Stimulated activated CD8-positive, alpha-beta memory T cell treated with anti-CD3 and anti-CD28 coated beads, Interleukin-2, amount 100 ng/mL, for 48 hours (primary cell): ENCODE data around the gene KCNAB1.
A peak's percentile ranks its signal among the peaks of the same experiment; 100 is the strongest.
"Not testable (repeated sequence)": the region's sequence is repeated elsewhere in the genome, so short reads cannot be mapped to it uniquely, and the experiment has no call there.

Experiments used
- DNase-seq, 2 donors: peaks; one replicate each; pipeline ENCODE4 v3.0.0-alpha.2; 2020; ENCODE audit warnings: low read depth in 2 of 2

KCNAB1 gene

DNA sequence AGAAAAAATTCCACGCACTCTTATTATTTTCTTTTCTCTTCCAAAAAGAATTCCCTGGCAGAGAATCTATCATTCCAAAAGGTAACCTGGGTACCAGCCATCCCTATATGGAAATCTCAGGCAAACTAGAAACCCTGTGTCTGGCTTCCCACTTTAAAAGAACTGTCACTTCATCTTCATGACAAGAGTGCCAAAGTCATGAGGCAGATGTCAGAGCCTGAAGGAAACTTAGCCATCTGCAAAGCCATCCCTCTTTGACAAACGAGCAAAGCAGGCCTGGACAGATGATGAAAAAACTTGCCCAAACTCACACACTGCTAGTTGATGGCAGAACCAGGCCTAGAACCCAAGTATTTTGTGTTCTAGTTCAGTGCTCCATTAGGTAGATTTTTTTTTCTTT, 418.7 kb downstream of the KCNAB1 start:
- DNase-seq = no peak

- DNase-seq = no peak
Observed at GRCh38 chr3:156539802-156540201, 419.4 kb downstream of the KCNAB1 start.

GRCh38 chr3:156542101-156543042, 422.0 kb downstream of the KCNAB1 start:
- DNase-seq = no peak

- no peak for DNase-seq
Observed at GRCh38 chr3:156543043-156543555, 422.7 kb downstream of the KCNAB1 start.

GRCh38 chr3:156547637-156548036, 427.3 kb downstream of the KCNAB1 start:
- no peak for DNase-seq

- DNase-seq = no peak
Observed at GRCh38 chr3:156548041-156548687, 427.8 kb downstream of the KCNAB1 start.

GRCh38 chr3:156548902-156549301, 428.5 kb downstream of the KCNAB1 start:
- DNase-seq = no peak

DNA sequence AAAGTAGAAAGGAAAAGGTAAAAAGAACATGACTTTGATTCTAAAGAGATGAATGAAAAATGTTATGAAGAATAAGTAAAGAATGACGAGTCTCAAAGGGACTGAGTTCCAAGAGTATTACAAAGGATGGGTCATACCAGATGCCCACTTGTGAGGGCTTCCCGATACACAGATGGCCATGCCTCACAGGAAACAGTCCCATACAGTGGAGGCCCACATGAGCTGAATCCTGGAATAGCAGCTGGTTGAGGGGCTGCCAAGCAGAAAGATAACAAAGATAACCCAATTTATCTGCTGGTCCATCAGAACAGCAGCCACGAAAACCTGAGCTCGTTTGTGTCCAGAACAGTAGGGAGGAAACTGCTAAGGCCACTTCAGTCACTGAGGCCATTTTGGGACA, 430.9 kb downstream of the KCNAB1 start:
- no peak for DNase-seq

GRCh38 chr3:156551746-156552145, 431.4 kb downstream of the KCNAB1 start:
- DNase-seq = no peak

GRCh38 chr3:156552973-156553372, 432.6 kb downstream of the KCNAB1 start:
- DNase-seq = no peak

GRCh38 chr3:156553705-156554356, 433.5 kb downstream of the KCNAB1 start:
- no peak for DNase-seq

DNA sequence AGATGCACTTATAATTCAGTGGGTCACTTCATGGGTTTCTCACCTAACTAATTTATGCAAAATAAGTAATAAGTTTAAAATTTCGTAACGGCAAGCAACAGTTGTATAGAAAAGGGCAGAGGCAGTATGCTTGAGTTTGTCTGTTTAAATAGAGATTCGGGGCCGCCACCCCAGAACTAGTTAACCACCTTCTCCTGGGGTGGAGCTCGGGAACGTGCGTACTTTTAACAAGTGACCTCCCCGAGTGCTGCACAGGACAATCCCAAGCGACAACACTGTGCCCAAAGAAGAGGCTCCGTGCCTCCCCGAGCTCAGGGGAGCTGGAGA, 434.1 kb downstream of the KCNAB1 start:
- no peak for DNase-seq

DNA sequence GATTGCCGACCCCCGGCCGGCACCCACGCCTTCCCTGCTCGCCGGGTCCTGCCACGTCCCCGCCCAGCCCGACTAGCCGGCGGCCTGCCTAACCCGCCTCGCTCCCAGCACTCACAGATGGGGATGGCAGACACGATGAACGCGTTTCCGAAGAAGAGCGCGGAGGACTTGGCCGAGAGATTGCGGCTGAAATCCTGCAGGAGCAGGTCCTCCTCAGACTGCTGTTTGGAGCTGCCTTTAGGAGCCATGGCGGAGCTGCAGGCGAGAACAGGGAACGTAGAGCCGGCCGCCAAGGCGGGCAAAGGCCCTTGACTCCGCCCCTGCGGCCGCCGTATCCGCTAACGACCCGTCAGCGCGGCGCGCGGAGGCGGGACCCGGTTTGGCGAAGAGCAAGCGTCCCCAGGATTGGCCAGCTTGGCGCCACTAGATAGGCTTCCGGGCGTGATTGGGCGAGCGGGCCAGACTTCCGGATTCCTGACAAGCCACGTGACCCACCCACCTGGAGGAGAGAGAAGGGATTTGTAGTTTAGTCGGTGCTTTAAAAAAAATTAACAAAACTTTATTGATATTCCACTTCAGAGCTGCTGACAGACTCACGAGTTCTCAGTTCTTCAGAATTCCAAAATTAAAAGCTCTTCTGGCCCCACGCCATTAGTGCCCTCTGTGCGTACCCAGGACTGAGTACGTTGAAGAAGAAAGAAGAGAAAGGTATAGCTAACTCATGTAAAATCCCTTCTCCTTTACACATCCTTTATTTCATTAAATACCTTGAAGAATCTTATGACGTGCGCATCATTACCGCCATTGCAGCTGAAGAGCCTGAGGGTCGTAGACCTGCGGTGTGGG, 434.7 kb downstream of the KCNAB1 start, which contains the start of gene SSR3:
SSR3 (minus strand) TSS at position 276 of the 846 bp plus-strand sequence; CDS start at position 248, 28 bp downstream.
- peak; percentile 98 for DNase-seq

- no peak for DNase-seq
Observed at GRCh38 chr3:156558389-156558788, 438.0 kb downstream of the KCNAB1 start.

- no peak for DNase-seq
Observed at GRCh38 chr3:156559321-156559720, 438.9 kb downstream of the KCNAB1 start.

DNA sequence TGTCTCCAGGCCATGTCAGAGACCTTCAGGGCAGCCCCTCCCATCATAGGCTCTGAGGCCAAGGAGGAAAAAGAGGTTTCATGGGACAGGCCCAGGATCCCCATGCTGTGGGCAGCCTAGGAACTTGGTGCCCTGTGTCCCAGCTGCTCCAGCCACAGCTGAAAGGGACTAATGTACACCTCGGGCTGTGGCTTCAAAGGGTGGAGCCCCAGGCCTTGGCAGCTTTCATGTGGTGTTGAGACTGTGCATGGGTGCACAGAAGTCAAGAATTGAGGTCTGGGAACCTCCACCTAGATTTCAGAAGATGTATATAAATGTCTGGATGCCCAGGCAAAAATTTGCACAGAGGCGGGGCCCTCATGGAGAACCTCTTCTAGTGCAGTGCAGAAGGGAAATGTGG, 441.2 kb downstream of the KCNAB1 start:
- DNase-seq = no peak

- DNase-seq = not testable (repeated sequence)
Observed at GRCh38 chr3:156562486-156562885, 442.1 kb downstream of the KCNAB1 start.

DNA sequence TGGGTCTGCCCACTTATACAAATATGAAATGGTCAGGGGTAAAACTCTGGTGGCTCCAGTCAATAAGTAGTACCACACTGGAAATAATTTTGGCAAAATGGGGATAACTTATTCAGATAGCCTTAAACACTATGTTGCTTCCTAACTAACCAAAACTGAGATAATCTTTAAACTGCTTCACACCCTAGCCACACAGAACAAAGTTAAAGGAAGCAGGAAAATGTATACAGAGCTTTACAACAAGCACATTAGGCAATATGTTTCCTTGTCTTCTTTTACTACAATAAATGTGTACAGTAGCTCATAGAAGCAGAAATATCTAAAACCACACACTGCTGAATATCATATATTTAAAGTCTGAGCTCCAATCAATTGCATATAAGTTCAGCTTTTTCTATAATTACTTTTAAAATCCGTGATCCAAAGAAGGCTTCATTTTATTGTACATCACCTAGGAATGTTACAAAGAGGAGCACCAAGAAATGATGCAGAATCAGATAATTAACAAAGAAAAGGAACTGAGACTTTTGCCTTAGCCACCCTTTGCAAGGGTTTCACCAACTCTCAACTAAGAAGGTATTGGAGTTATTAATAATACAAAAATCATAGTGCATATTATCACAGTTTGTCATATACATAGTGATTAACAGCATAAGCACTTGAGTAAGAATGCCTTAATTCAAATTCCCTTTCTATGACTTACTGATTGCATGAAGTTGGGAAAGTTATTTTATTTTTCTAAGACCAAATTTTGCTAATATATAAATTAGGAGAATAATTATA, 443.7 kb downstream of the KCNAB1 start:
- no peak for DNase-seq

- DNase-seq = not testable (repeated sequence)
Observed at GRCh38 chr3:156569016-156569415, 448.6 kb downstream of the KCNAB1 start.

DNA sequence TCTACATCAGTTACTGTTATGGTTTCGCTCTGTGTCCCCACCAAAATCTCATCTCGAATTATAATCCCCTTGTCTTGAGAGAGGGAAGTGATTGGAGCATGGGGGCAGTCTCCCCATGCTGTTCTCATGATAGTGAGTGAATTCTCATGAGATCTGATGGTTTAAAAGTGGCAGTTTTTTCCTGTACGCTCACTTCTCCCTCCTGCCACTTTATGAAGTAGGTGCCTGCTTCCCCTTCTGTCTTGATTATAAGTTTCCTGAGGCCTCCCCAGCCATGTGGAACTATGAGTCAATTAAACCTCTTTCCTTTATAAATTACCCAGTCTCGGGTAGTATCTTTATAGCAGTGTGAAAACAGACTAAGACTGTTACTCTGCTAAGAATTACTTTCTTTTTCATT, 449.5 kb downstream of the KCNAB1 start:
- DNase-seq = not testable (repeated sequence)

- no peak for DNase-seq
Observed at GRCh38 chr3:156575641-156576040, 455.3 kb downstream of the KCNAB1 start.
